ENCODE data around the gene POU5F1. TPM values are rescaled to one million over a fixed set of nuclear protein-coding genes. Genes with fewer than 3 reads are reported as not detected.
"Not testable (repeated sequence)": the region's sequence is repeated elsewhere in the genome, so short reads cannot be mapped to it uniquely, and the experiment has no call there.

The POU5F1 gene
- total RNA-seq, 1 donor from 2014 or later, result not detected

DNA sequence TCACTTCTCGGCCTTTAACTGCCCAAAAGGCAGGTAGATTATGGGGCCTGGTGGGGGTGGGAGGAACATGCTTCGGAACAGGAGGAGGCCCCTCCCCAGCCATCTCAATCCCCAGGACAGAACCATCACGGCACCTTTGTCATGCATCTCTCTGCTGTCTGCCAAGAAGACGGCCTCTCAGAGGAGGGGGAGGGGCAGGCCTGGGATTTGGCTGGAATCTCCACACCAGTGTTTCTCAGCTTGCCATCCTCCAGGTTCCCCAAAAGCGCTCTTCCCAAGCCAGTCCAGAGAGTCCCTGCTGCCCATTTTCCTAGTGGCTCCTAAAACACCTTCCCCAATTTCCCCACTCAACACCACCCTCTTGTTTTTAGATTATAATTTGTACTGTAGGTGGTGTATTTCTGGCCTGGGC is 2.5 kb upstream of the POU5F1 start:
- no peak for TF ChIP-seq CTCF (IDR thresholded peaks at IDR 0.05)
- H3K27ac Mint-ChIP-seq (ENCODE audit: unreplicated experiment), result no peak overlapping the region
- no peak for DNase-seq (ENCODE audit: extremely low spot score, unreplicated experiment)
- no peaks in the 10 kb centered on the region for H3K9me3 Mint-ChIP-seq (ENCODE audit: unreplicated experiment)
- no peak overlapping the region for H3K4me3 Mint-ChIP-seq (ENCODE audit: unreplicated experiment)
- no peaks in the 10 kb centered on the region for H3K27me3 Mint-ChIP-seq (ENCODE audit: unreplicated experiment)
- H3K4me1 Mint-ChIP-seq (ENCODE audit: unreplicated experiment), result no peaks in the 10 kb centered on the region
- no peaks in the 10 kb centered on the region for H3K36me3 Mint-ChIP-seq (ENCODE audit: unreplicated experiment)

DNA sequence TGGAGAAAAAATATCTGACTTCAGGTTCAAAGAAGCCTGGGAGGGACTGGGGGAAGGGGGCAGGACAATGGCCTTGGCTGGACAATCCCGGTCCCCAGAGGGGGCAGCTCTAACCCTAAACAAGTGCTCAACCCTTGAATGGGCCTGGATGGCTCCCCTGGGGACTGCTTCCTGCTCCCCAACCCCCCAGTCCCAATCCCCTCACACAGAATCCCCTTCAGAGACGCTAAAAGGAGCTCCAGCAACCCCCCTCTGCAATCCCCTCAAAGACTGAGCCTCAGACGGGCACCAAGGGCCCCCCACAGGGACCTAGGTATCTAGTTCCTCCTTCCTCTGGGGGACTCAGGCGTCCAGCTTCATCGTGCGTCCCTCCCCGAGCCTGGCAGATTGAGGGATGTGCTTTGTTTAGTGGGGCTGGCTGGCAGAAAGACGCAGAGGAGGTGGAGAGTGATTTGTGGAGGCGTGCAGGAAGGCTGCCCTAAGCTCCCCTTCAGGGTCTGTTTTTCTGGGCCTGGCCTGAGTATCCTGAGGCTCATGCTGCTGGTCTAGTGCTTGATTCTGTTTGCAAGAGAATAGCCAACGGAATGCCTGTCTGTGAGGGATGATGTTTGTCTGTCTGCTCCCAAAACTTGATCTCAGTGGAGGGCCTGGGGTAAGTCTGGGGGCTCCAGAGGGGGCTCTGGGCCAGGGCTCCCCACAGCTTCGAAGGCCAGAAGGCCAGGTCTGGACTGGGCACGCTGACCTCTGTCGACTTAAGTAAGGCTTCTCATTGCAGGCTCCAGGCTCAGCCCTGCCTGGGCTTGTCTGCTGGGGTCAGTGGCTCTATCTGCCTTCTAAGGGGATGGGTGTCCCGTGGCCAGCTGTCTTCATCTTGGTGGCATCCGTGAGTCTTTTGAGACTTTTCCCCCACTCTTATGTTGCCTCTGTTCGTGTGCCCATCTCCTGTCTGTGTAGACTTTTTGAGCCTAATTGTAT is 1.7 kb upstream of the POU5F1 start:
- Mint-ChIP-seq H3K27ac (ENCODE audit: unreplicated experiment) (no peak overlapping the region), H3K4me1 (ENCODE audit: unreplicated experiment) (no peaks in the 10 kb centered on the region), H3K9me3 (ENCODE audit: unreplicated experiment) (no peaks in the 10 kb centered on the region), H3K4me3 (ENCODE audit: unreplicated experiment) (no peak overlapping the region), H3K36me3 (ENCODE audit: unreplicated experiment) (no peaks in the 10 kb centered on the region), H3K27me3 (ENCODE audit: unreplicated experiment) (no peaks in the 10 kb centered on the region)
- TF ChIP-seq CTCF (IDR thresholded peaks at IDR 0.05), result no peak
- no peak for DNase-seq (ENCODE audit: extremely low spot score, unreplicated experiment)

DNA sequence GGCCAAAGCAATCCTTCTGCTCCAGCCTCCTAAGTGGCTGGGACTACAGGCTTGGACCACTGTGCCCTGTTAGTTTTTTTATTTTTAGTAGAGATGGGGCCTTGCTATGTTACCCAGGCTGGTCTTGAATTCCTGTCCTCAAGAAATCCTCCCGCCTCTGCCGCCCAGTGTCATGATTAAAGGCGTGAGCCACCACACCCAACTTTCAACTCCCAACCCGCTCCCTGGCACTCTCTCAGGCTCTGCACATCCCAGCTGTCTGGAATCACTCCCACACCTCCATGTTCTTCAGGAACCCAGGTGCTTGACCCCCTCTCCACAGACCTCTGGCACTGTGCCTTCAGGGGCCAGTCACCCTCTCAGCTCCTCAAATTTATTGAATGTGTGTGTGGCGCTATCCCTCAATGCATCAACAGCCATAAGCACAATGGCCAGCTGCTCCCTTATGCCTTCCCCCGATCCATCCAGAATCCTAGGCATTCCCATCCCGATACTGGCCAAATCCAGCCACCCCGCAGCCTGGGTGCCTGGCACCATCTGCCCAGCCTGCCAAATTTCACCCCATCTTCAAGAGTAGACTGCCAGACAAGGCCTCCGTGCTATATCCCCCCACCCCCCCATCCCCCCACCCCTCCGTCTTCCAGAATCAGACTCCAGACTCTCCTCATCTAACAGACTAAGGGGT is 647 bp upstream of the POU5F1 start:
- no peak overlapping the region for H3K4me3 Mint-ChIP-seq (ENCODE audit: unreplicated experiment)

DNA sequence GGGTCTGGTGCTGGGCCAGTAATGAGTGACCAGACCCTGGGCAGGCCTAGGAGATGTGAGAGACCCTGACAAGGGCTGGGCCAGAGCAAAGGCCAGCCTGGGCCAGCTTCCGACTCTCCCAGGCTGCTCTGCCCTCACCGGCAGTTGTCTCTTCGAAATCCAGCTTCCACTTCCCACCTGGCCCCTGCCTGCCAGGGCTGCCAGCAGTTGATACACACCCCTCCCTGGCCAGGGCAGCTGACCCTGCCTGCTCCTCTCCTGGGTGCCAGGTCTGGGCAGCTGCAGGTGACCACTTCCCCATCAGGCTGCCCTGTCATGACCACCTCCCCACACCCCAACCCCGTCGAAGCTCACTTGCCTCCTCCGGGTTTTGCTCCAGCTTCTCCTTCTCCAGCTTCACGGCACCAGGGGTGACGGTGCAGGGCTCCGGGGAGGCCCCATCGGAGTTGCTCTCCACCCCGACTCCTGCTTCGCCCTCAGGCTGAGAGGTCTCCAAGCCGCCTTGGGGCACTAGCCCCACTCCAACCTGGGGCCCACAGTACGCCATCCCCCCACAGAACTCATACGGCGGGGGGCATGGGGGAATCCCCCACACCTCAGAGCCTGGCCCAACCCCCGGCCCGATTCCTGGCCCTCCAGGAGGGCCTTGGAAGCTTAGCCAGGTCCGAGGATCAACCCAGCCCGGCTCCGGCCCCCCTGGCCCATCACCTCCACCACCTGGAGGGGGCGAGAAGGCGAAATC is 453 bp downstream of the POU5F1 start:
- not testable (repeated sequence) for H3K4me3 Mint-ChIP-seq (ENCODE audit: unreplicated experiment); H3K27me3 Mint-ChIP-seq (ENCODE audit: unreplicated experiment); H3K27ac Mint-ChIP-seq (ENCODE audit: unreplicated experiment); H3K36me3 Mint-ChIP-seq (ENCODE audit: unreplicated experiment); H3K4me1 Mint-ChIP-seq (ENCODE audit: unreplicated experiment); DNase-seq (ENCODE audit: extremely low spot score, unreplicated experiment); H3K9me3 Mint-ChIP-seq (ENCODE audit: unreplicated experiment)

More for the DNA sequence above, 647 bp upstream of the POU5F1 start:
- TF ChIP-seq CTCF (IDR thresholded peaks at IDR 0.05), result no peak
- no peak for DNase-seq (ENCODE audit: extremely low spot score, unreplicated experiment)
- no peaks in the 10 kb centered on the region for H3K9me3 Mint-ChIP-seq (ENCODE audit: unreplicated experiment)
- no peak overlapping the region for H3K27ac Mint-ChIP-seq (ENCODE audit: unreplicated experiment)
- H3K4me1 Mint-ChIP-seq (ENCODE audit: unreplicated experiment), result no peaks in the 10 kb centered on the region
- no peaks in the 10 kb centered on the region for H3K27me3 Mint-ChIP-seq (ENCODE audit: unreplicated experiment)
- H3K36me3 Mint-ChIP-seq (ENCODE audit: unreplicated experiment), result peaks cover under 1% of the 10 kb centered on the region

DNA sequence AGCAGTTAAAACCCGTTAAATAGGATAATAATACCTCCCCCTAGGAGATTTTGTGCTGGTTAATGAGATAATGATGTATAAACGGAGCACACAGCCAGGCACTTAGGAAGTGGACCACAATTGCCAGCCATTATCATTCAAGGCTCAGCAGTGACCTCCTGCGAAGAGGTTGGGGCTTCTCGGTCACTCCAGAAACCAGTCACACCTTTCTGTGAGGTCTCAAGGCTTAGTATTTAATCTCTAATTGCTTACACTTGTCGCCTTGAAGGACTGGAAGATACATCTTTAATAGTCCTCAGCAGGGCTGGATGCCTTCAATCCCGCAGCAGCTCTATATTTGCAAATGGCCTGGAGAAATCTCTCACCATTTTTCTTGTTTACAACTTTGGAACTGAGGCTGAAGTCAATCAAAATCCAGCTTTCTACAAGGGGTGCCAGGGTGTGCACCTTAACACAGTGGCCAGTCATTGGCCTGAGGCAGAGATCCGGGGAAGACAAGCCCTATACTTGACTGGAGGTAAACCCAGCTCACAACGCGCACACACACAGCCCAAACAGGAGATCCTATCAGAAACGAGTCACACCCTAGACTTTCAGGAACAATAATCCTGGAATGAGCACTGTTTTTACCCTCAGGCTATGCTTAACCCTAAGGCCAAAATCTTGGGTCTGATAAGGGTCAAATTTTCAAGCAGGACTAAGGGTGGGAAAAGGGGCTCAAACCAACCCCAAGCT is 1.2 kb downstream of the POU5F1 start:
- Mint-ChIP-seq H3K9me3 (ENCODE audit: unreplicated experiment) (no peaks in the 10 kb centered on the region), H3K27ac (ENCODE audit: unreplicated experiment) (no peak overlapping the region), H3K4me1 (ENCODE audit: unreplicated experiment) (no peaks in the 10 kb centered on the region), H3K4me3 (ENCODE audit: unreplicated experiment) (no peak overlapping the region), H3K27me3 (ENCODE audit: unreplicated experiment) (no peaks in the 10 kb centered on the region), H3K36me3 (ENCODE audit: unreplicated experiment) (peaks cover 2% of the 10 kb centered on the region)
- no peak for DNase-seq (ENCODE audit: extremely low spot score, unreplicated experiment)
- no peak for TF ChIP-seq CTCF (IDR thresholded peaks at IDR 0.05)
